H1 (cell line): ENCODE measurements around the gene KRT77. TPM values are rescaled to one million over a fixed set of nuclear protein-coding genes. Genes with fewer than 3 reads are reported as not detected.

ENCODE experiments used
- BACH1 ChIP-seq: IDR thresholded peaks from 2 replicates; pipeline ENCODE4 v1.6.1; 2012; ENCODE audit warnings: low read length, improper control_type of control experiment
- KDM4A ChIP-seq: IDR thresholded peaks from one replicate; pipeline ENCODE4 v1.7.1; 2012; ENCODE audit warnings: low read depth, mild to moderate bottlenecking, moderate library complexity, low read length, inconsistent platforms; ENCODE audit not compliant: severe bottlenecking
- SIRT6 ChIP-seq: IDR thresholded peaks from one replicate; pipeline ENCODE4 v1.7.1; 2012; ENCODE audit warnings: low read length, inconsistent platforms
- polyA plus RNA-seq, 7 experiments: library from polyadenylated mRNA; depleted of rRNA in 3 of 7; stranded (reverse) in 5 of 7; unstranded in 2 of 7; fragments of >200 nt in 5 of 7; fragments of 200-250 nt in 2 of 7; gene quantifications; 1 replicate in 5 of 7; 2 replicates in 1 of 7; 4 replicates in 1 of 7; pipeline versions ENCODE4 v1.2.1 to v1.2.3, GENCODE V29; 2011 to 2013; ENCODE audit warnings: missing spikeins in 2 of 7, mixed read lengths in 2 of 7
- total RNA-seq: library from RNA; stranded (reverse); fragmentation: NEBNext Ultra II Directional; extraction: Animal tissue kit (Norgen Biotek cat#: 25700); gene quantifications from 2 replicates; pipeline ENCODE4 v1.2.1, GENCODE V29; 2021

Gene KRT77
- total and polyA plus RNA-seq, 2 of the 8 experiments (the other 6 are each of a cell fraction or from before 2014, with no cell fraction given) = 0.02 TPM; not detected in 1

GRCh38 chr12:52659395-52659794, 43.9 kb downstream of the KRT77 start (continued):
- TF ChIP-seq KDM4A (no peak), BACH1 (no peak), SIRT6 (no peak)
